Kasumi-1 (cell line): ENCODE results near the gene TMEM259.

Experiments
- DNase-seq, 2 experiments: peaks; one replicate each; lab custom pipeline; 2025; lab: John Stamatoyannopoulos, UW

Gene TMEM259

DNA sequence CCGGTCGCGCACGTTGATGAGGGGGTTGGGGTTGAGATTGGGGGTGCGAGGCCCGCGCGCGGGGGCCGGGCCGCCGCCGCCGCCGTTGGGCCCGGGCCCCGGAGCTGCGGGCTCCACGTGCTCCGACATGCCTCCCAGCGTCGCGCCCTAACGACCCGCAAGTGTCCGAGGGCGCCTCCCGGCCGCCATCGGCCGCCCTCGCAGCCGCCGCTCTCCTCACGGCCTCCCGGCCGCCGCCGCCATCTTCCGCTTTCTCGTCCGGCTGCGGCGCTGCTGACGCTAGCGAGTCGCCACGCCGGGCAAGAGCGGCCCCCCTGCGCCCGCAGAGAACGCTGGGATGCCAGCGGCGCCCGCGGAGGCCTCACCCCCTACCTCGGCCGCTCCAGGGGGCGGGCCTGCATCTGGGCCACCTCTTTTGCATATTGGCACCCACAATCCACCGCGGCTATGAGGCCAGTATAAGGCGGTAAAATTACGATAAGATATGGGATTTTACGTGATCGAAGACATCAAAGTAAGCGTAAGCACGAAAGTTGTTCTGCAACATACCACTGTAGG is at the start of gene TMEM259:
TSS of gene TMEM259 (minus strand) at position 256 of the 558 bp plus-strand sequence. CDS start at position 129, 127 bp downstream.
- peak; percentile 89 to 93 for DNase-seq

DNA sequence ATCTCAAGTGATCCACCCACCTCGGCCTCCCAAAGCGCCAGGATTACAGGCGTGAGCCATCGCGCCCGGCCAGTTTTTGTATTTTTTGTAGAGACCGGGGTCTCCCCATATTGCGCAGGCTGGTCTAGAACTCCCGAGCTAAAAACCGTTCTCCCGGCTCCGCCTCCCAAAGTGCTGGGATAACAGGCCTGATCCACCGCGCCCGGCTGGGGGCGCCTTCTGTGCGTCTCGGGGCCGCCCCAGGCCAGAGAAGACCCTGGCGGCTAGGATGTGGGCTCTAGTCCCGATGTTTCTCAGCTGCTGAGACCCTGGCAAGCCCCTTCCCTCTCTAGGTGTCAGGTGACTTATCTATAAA is 49.6 kb upstream of the TMEM259 start:
- DNase-seq, result no peak

- DNase-seq, result peak; percentile 94 to 95
Measured at GRCh38 chr19:1069009-1069779, 48.3 kb upstream of the TMEM259 start.

GRCh38 chr19:1068009-1069001 is 47.4 kb upstream of the TMEM259 start:
- DNase-seq, result peak; percentile 21 to 53

GRCh38 chr19:1067341-1067957 is 46.5 kb upstream of the TMEM259 start:
- DNase-seq, result no peak

DNA sequence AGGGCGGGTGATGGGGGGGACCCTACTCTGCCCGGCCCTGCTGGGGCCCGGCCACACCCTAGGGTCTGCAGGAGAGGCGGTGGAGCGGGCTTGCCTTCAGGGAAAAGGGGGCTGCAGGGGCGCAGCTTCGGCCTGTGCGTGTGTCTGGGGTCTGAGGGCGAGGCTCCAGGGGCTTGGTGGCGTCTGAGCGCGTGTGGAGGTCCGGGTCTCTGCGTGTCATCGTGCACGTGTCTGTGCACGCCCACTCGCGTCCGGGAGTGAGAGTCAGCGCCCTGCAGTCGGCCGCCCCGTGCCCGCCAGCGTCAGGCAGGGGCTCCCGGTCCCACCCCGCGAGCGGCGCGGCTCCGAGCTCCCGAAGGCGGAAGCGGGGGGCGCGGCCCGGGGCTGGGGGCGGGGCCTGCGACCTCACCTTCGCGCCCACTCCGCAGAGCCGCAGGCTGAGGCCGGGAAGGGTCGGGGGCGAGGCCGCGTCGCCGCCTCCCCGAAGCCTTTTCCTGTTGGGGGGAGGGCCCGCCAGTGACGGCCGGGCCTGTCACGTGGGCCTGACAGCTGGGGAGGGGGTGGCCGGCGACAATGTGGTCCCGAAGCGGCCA is 45.9 kb upstream of the TMEM259 start, which contains the start of gene ARHGAP45:
TSS of gene ARHGAP45 (plus strand) at position 420 of the 593 bp plus-strand sequence. CDS start 239 bp downstream, outside the sequence.
- DNase-seq, result peak; percentile 37 to 48

DNA sequence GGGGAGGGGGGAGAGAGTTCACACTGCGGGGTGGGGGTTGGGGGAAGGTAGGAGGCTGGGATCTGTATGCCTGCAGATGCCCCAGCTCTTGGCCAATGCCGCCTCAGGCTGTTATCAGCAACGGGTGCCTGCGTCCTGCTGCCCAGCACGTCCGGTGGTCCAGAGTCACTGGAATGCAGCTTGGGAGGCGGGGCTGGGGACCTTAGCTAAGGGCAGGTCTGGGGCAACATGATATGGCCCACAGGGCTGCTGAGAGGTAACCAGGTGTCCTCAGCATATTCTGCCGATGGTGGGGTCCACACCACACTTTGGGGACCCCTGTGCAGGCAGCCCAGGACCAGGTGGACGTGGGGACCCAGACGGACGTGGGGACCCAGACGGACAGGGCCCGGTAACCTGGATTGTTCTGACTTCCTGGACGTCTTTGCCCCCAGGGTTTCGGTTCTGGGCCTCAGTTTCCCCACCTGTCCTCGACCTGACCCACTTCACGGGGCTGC is 45.4 kb upstream of the TMEM259 start:
- no peak for DNase-seq

GRCh38 chr19:1065606-1066109 is 44.7 kb upstream of the TMEM259 start:
- DNase-seq, result no peak

DNA sequence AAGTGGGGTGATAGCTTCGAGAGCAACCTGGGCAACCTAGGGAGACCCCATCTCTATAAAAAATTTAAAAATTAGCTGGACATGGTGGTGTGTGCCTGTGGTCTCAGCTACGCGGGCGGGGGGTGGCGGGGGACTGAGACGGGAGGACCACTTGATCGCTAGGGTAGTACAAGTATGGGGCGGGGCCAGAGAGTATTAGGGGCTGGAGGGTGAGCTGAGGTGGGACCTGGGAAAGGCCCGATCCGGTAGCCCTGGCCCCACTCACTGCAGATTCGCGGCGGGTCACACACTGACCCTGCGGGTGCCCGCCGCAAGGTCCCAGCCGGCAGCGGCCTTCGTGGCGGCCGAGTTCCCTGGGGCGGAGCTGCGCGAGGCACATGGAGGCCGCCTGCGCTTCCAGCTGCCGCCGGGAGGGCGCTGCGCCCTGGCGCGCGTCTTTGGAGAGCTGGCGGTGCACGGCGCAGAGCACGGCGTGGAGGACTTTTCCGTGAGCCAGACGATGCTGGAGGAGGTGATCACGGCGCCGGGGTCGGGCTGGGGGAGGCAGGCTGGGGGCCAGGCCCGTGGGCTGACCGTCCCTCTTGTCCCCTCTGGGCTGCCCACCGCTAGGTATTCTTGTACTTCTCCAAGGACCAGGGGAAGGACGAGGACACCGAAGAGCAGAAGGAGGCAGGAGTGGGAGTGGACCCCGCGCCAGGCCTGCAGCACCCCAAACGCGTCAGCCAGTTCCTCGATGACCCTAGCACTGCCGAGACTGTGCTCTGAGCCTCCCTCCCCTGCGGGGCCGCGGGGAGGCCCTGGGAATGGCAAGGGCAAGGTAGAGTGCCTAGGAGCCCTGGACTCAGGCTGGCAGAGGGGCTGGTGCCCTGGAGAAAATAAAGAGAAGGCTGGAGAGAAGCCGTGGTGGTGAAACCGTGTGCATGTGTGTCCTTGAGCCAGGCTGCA is 44.0 kb upstream of the TMEM259 start:
- peak; percentile 52 to 53 for DNase-seq

- DNase-seq, result peak in 1 of 2 experiments; percentile 27
Measured at GRCh38 chr19:1063909-1064660, 43.2 kb upstream of the TMEM259 start.

- DNase-seq, result no peak
Measured at GRCh38 chr19:1063030-1063908, 42.3 kb upstream of the TMEM259 start.

GRCh38 chr19:1062387-1063029 is 41.6 kb upstream of the TMEM259 start:
- DNase-seq, result no peak

- no peak for DNase-seq
Measured at GRCh38 chr19:1061987-1062386, 41.1 kb upstream of the TMEM259 start.

DNA sequence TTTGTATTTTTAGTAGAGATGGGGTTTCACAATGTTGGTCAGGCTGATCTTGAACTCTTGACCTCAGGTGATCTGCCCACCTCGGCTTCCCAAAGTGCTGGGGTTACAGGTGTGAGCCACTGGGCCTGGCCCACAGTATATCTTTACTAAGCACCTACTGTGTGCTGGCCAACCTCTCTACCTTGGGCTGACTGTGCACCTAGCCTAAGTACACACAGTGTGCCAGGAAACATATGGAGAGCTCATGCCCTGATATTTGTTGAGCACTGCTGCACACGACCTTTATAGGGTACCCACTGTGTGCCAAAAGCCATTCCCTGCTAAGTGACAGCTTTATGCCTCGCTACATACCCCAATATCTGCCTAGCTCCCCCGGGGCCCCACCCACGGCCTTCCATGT is 39.8 kb upstream of the TMEM259 start:
- no peak for DNase-seq

DNA sequence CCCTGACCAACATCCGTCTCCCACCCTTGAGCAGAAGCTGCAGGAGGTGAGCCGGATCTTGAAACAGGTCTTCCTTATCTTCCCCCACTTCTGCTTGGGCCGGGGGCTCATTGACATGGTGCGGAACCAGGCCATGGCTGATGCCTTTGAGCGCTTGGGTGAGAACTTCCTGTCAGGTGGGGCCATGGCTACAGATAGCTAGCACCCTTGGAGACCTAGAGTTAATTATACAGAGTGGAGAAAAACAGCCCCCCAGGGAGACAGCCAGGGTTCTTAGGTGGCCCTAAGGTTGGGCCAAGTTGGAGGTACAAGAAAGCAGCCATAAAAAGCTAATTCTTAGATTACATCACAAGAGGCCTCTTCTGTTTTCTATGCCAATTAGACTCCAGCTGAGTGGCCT is 37.2 kb upstream of the TMEM259 start:
- no peak for DNase-seq

DNA sequence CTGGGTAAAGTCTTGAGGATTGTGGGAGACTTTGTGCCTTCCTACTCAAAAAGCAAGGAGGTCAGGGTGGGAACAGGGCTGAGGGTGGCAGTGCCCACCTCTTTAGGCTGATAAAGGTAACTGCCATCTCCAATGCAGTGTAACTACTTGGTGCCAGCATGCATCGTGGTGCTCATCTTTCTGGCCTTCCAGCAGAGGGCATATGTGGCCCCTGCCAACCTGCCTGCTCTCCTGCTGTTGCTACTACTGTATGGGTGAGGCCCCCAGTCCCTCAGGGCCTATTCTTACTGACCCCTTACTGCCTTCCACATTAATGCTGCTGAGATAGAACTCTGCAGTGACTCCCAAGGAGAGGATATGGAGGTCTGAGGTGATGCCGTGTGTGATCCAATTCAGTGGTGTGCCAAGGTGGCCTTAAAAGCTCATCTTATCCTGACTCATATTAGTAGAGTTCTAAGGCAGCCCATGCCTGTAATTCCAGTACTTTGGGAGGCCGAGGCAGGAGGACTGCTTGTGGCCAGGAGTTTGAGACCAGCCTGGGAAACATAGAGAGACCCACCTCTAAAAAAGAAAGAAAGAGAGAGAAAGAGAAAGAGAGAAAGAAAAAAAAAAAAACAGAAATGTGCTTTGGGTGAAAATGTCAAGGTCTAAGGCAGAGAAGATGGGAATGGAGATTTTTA is 36.4 kb upstream of the TMEM259 start:
- DNase-seq, result peak; percentile 21 to 32
